HG03439 (cell line): Measurements from ENCODE around the gene FSD1L.
"Not testable (repeated sequence)": the region's sequence is repeated elsewhere in the genome, so short reads cannot be mapped to it uniquely, and the experiment has no call there.

ENCODE experiments used
- ATAC-seq: cut with Tn5 transposase; IDR thresholded peaks from one replicate; pipeline ENCODE4 v1.9.1; 2021; ENCODE audit warnings: mild to moderate bottlenecking, moderate library complexity; ENCODE audit not compliant: unreplicated experiment

FSD1L gene

GRCh38 chr9:105535920-105536668 is 88.3 kb downstream of the FSD1L start:
- ATAC-seq: peak; percentile 69

- ATAC-seq: no peak
Measured at GRCh38 chr9:105539452-105539851, 91.6 kb downstream of the FSD1L start.

GRCh38 chr9:105541838-105542237 is 94.0 kb downstream of the FSD1L start:
- peak; percentile 98 for ATAC-seq

GRCh38 chr9:105554042-105554441 is 106.2 kb downstream of the FSD1L start:
- ATAC-seq: no peak

DNA sequence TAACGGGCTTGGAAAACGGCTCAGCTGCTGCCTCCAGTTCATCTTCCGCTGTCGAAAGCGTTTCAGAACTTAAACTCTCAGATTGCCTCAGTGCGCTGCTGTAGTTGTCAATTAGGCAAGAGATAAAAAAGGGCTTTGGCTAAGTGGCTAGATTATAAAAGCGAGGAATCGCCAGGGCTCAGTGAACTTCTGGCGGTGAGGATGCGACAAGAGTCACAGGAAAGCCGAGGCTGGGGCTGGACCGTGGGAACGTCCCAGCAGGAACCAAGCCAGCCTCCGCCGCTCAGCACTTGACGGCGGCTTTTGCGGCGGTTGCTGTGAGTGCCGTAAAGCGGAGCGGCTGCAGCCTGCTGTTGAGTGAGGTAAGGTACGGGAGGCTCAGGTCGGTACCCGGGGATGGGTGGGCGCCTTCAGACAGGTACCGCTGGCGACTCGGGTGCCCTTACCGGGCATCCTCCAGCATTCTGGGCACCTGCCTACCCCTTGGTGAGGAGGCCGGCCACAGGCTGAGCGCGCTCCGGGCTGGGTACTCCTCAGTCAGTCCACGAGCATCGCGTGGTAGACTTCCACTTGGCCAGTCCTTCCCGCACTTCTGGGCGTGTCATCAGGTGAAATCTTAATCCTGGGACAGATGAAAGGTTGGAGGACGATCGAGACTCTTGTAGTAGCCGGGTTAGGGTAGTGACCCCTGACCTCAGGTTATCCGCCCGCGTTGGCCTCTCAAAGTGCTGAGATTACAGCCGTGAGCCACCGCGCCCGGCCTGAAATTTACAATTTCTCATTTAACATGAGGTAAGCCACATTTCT is 110.2 kb downstream of the FSD1L start, which contains the start of gene FKTN:
FKTN (plus strand) TSS at position 328 of the 807 bp plus-strand sequence. CDS start 16,902 bp downstream, outside the sequence.
- ATAC-seq: peak; percentile 98

- no peak for ATAC-seq
Measured at GRCh38 chr9:105572455-105572854, 124.6 kb downstream of the FSD1L start.

GRCh38 chr9:105579952-105580351 is 132.1 kb downstream of the FSD1L start:
- ATAC-seq: not testable (repeated sequence)

- not testable (repeated sequence) for ATAC-seq
Measured at GRCh38 chr9:105581550-105581949, 133.7 kb downstream of the FSD1L start.

GRCh38 chr9:105593145-105593544 is 145.3 kb downstream of the FSD1L start:
- no peak for ATAC-seq
